ENCODE data around the gene SLC27A2. TPM values are rescaled to one million over a fixed set of nuclear protein-coding genes. Genes with fewer than 3 reads are reported as not detected.

SLC27A2 gene
- polyA plus RNA-seq, 3 donors: 64.1 to 89.7 (median 67.2) TPM

- DNase-seq (ENCODE audit: low read depth in 3 of 3, low spot score in 2 of 3): no peak
These were observed 79.0 kb downstream of the SLC27A2 start for GRCh38 chr15:50260969-50261496.

DNA sequence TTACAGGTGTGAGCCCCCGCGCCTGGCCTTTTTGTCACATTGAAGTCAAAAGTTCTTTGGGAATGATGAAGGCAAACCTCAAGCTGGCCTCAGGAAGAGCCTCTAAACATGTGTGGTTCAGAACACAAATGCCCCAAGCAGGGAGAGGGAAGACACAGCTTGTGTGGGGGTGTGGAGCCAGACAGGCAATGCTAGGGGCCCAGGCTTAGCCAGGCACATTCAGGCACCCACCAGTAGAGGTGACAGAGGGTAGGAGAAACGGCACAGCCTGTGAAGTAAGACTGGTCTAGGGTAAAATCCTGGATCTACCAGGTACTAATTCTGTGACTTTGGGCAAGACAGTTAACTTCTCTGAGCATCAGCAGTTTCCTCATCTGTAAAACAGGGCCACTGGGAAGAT is 80.0 kb downstream of the SLC27A2 start:
- DNase-seq (ENCODE audit: low read depth in 3 of 3, low spot score in 2 of 3): no peak

DNA sequence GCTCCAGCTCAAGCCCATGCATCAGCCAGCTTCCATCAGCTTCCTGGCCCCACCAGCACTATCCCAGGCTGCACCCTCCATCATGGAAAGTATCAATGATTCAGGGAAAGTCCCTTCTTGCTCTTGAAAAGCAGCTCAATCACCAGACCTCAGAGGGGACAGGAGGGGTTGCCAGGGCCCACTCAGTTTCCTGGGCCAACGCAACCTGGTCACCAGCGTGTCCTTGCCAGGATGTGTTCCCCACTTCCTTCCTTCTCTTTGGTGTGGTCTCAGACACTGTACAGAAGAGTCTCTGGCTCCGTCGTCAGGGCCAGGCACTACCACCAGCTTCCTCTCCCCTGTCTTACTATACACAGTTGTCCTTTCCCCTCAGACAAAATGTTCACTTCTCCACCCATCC is 80.5 kb downstream of the SLC27A2 start:
- no peak for DNase-seq (ENCODE audit: low read depth in 3 of 3, low spot score in 2 of 3)

DNA sequence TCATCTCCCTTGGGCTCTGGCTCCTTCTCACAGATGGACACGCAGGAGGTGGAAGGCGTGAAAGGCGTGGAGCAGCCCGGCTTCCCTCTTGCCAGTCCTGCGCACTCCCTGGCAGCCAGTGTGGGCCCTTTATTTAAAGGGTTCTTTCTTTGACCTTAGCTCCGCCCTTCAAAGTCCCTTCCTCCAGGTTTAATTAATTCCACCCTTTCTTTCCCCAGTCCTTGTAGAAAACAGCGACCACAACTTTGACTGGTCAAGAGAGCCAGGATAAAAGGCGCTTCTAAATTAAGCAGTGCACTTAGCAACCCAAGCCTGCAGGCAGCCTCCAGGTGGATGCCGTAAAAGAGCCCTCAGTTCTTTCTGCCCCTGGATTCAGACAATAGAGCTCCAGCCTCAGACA is 83.6 kb downstream of the SLC27A2 start, which contains the start of gene HDC:
Gene HDC (minus strand): TSS at position 107 of the 400 bp plus-strand sequence. CDS start 103 bp downstream, at position 4.
- DNase-seq (ENCODE audit: low read depth in 3 of 3, low spot score in 2 of 3): no peak

DNA sequence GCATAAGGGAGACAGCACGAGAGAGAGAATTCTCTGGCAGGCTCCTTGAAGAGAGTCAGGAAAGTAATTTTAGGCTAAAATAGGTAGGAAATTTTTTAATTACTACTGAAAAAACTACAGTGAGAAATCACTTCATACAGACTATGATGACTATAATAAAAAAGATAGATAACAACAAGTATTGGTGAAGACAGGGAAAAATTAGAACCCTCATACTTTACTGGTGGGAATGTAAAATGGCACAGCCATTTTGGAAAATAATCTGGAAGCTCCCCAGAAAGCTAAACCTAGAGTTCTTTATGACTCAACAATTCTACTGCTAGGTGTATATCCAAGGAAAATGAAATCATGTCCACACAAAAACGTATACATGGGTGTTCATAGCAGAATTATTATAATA is 85.6 kb downstream of the SLC27A2 start:
- DNase-seq (ENCODE audit: low read depth in 3 of 3, low spot score in 2 of 3): no peak

GRCh38 chr15:50275091-50275490 is 93.1 kb downstream of the SLC27A2 start:
- no peak for DNase-seq (ENCODE audit: low read depth in 3 of 3, low spot score in 2 of 3)

- no peak for DNase-seq (ENCODE audit: low read depth in 3 of 3, low spot score in 2 of 3)
These were observed 93.9 kb downstream of the SLC27A2 start for GRCh38 chr15:50275908-50276307.

DNA sequence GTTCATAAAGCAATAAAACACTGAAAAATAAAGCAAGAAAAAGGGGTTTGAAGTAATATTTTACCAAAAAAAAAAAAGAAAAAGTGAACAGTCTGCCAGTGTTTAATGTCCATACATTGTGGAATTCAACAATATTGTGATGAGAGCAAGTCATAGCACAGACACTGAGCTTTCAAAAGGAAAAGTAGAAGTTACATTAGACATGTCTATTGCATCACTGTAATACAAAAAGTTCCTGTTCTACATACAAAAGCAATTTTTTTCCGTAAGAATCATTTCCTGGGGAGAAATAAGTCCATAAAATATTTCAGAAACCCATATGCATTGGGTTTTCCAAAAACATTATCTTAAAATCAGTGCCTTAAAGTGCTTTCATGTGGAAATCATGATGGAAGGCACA is 95.4 kb downstream of the SLC27A2 start:
- no peak for DNase-seq (ENCODE audit: low read depth in 3 of 3, low spot score in 2 of 3)

GRCh38 chr15:50278496-50278895 is 96.5 kb downstream of the SLC27A2 start:
- DNase-seq (ENCODE audit: low read depth in 3 of 3, low spot score in 2 of 3): no peak

DNA sequence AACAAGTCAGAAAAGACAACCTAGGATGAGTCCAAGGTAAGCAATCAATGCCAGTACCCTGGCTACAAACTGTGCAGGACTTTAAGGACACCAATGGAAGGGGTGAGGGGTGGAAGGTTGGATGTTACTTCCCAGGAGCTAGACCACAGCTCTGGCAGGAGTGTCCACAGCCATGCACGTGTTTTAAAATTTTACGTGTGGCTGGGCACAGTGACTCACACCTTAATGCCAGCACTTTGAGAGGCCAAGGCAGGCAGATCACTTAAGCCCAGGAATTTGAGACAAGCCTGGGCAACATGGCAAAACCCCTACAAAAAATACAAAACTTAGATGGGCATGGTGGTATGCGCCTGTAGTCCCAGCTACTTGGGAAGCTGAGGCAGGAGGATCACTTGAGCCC is 98.3 kb downstream of the SLC27A2 start:
- DNase-seq (ENCODE audit: low read depth in 3 of 3, low spot score in 2 of 3): no peak

DNA sequence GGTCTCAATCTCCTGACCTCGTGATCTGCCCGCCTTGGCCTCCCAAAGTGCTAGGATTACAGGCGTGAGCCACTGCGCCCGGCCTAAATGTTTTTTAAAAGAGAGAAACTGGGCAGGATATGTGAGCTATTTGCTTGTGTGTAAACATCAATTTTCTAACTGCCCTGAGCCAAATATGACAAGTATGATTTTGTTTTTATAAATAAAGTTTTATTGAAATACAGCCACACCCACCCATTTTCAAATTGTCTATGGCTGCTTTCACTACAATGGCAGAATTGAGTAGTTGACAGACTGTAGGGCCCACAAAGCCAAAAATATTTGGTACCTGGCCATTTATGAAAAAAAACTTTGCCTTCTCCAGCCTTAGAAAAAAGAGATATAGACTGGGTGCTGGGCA is 99.4 kb downstream of the SLC27A2 start:
- no peak for DNase-seq (ENCODE audit: low read depth in 3 of 3, low spot score in 2 of 3)

Other genes with a start within 250 kb of the SLC27A2 start
- gene ATP8B4, start 63.0 kb upstream of the SLC27A2 start, polyA plus RNA-seq (ENCODE audit: insufficient read length in 3 of 3): 1 to 10 TPM; 3.1 to 3.6 (median 3.5) TPM
- under 1 TPM; 0.62 to 0.85 (median 0.83) TPM for gene HDC, start 83.5 kb downstream of the SLC27A2 start, polyA plus RNA-seq (ENCODE audit: insufficient read length in 3 of 3)
- 10 to 100 TPM; 31.5 to 34.9 (median 33.7) TPM for gene GABPB1, start 173.0 kb downstream of the SLC27A2 start, polyA plus RNA-seq (ENCODE audit: insufficient read length in 3 of 3)
- gene USP8, start 242.2 kb downstream of the SLC27A2 start, polyA plus RNA-seq (ENCODE audit: insufficient read length in 3 of 3): 10 to 100 TPM; 59.3 to 68.3 (median 59.8) TPM